Calu3 (cell line): ENCODE results near the gene LIPH. TPM values are rescaled to one million over a fixed set of nuclear protein-coding genes. Genes with fewer than 3 reads are reported as not detected.
"Not testable (repeated sequence)": the region's sequence is repeated elsewhere in the genome, so short reads cannot be mapped to it uniquely, and the experiment has no call there.

ENCODE experiments used
- BruUV-seq: library from RNA; stranded (reverse); fragments of 400-500 nt; replicated peaks from 2 replicates; lab custom pipeline; 2021; lab: Mats Ljungman, UMichigan
- CTCF ChIA-PET: fragments of 300-600 bp; sonication (Branson Sonifier 250); formaldehyde crosslinking; loops from one replicate; lab custom pipeline; 2022; ENCODE audit warnings: antibody characterized with exemption; lab: Charles Lee
- DNase-seq: peaks from one replicate; pipeline ENCODE4 v3.0.0; 2022
- H3K27ac Mint-ChIP-seq: one replicate; pipeline ENCODE4 v1.8.0; 2022; ENCODE audit warnings: mixed read lengths; ENCODE audit not compliant: unreplicated experiment
- H3K27me3 Mint-ChIP-seq: one replicate; pipeline ENCODE4 v1.8.0; 2022; ENCODE audit warnings: mixed read lengths; ENCODE audit not compliant: unreplicated experiment
- H3K36me3 Mint-ChIP-seq: one replicate; pipeline ENCODE4 v1.8.0; 2022; ENCODE audit warnings: mild to moderate bottlenecking, moderate library complexity, mixed read lengths; ENCODE audit not compliant: insufficient read depth, unreplicated experiment
- H3K4me1 Mint-ChIP-seq: one replicate; pipeline ENCODE4 v1.8.0; 2022; ENCODE audit warnings: mild to moderate bottlenecking, low read depth, mixed read lengths; ENCODE audit not compliant: unreplicated experiment
- H3K4me3 Mint-ChIP-seq: one replicate; pipeline ENCODE4 v1.8.0; 2022; ENCODE audit warnings: mild to moderate bottlenecking, low read depth, moderate library complexity, mixed read lengths; ENCODE audit not compliant: unreplicated experiment
- H3K9me3 Mint-ChIP-seq: one replicate; pipeline ENCODE4 v1.8.0; 2022; ENCODE audit warnings: low read depth, mixed read lengths; ENCODE audit not compliant: unreplicated experiment
- intact Hi-C: fragments of 100-400 bp; cut with micrococcal nuclease; formaldehyde crosslinking; loops from one replicate; pipeline ENCODE4 v1.10.0; 2022; ENCODE audit not compliant: unreplicated experiment
- total RNA-seq: library from RNA; stranded (reverse); gene quantifications from 2 replicates; pipeline ENCODE4 v1.2.3, GENCODE V29; 2022
- TF ChIP-seq, protein P1 (sequence below): fragments of 200-600 bp; IDR thresholded peaks from one replicate; pipeline ENCODE4 v1.8.0; 2022; ENCODE audit warnings: antibody characterized with exemption; ENCODE audit not compliant: unreplicated experiment

The LIPH gene
- total RNA-seq, 1 experiment from 2014 or later, result 159 TPM

DNA sequence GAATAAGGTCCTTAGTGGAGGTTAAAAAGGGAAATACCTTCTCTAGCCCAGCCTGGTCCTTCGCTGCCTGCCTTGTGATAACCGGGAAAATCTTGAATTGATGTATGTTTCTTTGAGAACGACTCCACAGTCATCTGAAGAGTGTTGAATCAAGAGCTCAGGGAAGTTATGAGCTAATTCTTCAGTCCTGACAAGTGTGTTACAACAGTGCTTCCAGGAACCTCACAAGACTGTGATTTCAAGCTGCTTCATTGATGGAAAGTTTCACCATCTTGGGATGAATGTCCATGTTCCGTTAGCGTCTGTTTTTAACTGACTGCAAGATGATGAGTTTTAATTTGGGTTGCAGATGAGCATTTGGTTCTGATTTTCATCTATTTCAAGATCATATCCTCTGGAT, 66.0 kb downstream of the LIPH start:
- H3K4me1 Mint-ChIP-seq, result no peaks in the 10 kb centered on the region
- no peak overlapping the region for H3K27ac Mint-ChIP-seq
- no peaks in the 10 kb centered on the region for H3K27me3 Mint-ChIP-seq
- intact Hi-C loops, result no loop called here
- peaks cover 89% of the 10 kb centered on the region for H3K36me3 Mint-ChIP-seq
- CTCF ChIA-PET, result interaction anchor here (0.6 kb wide), 2 partner anchors 9 to 90 kb away, joined by 4 to 10 read pairs; no protein-coding TSS in a partner anchor
- BruUV-seq, result no TSS peak
- TF ChIP-seq, protein P1, sequence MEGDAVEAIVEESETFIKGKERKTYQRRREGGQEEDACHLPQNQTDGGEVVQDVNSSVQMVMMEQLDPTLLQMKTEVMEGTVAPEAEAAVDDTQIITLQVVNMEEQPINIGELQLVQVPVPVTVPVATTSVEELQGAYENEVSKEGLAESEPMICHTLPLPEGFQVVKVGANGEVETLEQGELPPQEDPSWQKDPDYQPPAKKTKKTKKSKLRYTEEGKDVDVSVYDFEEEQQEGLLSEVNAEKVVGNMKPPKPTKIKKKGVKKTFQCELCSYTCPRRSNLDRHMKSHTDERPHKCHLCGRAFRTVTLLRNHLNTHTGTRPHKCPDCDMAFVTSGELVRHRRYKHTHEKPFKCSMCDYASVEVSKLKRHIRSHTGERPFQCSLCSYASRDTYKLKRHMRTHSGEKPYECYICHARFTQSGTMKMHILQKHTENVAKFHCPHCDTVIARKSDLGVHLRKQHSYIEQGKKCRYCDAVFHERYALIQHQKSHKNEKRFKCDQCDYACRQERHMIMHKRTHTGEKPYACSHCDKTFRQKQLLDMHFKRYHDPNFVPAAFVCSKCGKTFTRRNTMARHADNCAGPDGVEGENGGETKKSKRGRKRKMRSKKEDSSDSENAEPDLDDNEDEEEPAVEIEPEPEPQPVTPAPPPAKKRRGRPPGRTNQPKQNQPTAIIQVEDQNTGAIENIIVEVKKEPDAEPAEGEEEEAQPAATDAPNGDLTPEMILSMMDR, result no peak
- no peaks in the 10 kb centered on the region for H3K9me3 Mint-ChIP-seq
- no peak for DNase-seq
- H3K4me3 Mint-ChIP-seq, result no peak overlapping the region

GRCh38 chr3:185484296-185484695, 68.1 kb downstream of the LIPH start:
- intact Hi-C loops, result no loop called here
- TF ChIP-seq, protein P1, result no peak
- Mint-ChIP-seq H3K4me1 (no peaks in the 10 kb centered on the region), H3K9me3 (no peaks in the 10 kb centered on the region), H3K27ac (no peak overlapping the region), H3K27me3 (no peaks in the 10 kb centered on the region), H3K36me3 (peaks cover 83% of the 10 kb centered on the region), H3K4me3 (no peak overlapping the region)
- BruUV-seq, result no TSS peak
- no peak for DNase-seq
- CTCF ChIA-PET, result interaction anchor here (1.0 kb wide), 1 partner anchor 74 kb away, joined by 3 read pairs; no protein-coding TSS in a partner anchor

- TF ChIP-seq, protein P1, result no peak
- Mint-ChIP-seq H3K9me3 (no peaks in the 10 kb centered on the region), H3K4me1 (no peaks in the 10 kb centered on the region), H3K27me3 (no peaks in the 10 kb centered on the region), H3K27ac (no peak overlapping the region), H3K36me3 (peaks cover 82% of the 10 kb centered on the region), H3K4me3 (no peak overlapping the region)
- DNase-seq, result no peak
- CTCF ChIA-PET, result interaction anchor here (0.7 to 1.6 kb wide), 2 partner anchors 20 to 1843 kb away, joined by 3 to 4 read pairs; partner anchors contain the start of gene TMEM41A
- BruUV-seq, result no TSS peak
- intact Hi-C loops, result no loop called here
These were observed 72.9 kb downstream of the LIPH start for GRCh38 chr3:185479373-185479945.

DNA sequence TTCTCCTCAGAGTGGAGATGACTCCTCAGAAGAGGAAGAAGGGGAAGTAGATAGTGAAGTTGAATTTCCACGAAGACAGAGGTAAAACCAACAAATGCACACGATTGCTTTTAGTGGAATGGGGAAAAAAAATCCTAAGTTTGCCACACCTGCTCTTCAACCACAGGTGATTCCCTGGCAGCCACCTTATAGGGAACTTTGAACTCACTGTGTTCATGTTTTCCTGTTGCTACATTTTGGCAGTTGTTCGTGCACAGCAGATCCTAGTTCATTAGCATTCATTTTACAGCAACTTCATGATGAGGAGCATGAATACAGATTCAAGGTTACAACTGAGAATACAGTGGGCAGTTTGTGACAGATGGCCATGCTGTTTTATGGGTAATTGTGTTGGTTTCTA, 75.1 kb downstream of the LIPH start:
- Mint-ChIP-seq H3K27me3 (no peaks in the 10 kb centered on the region), H3K27ac (no peak overlapping the region), H3K36me3 (peaks cover 82% of the 10 kb centered on the region), H3K9me3 (no peaks in the 10 kb centered on the region), H3K4me3 (no peak overlapping the region), H3K4me1 (no peaks in the 10 kb centered on the region)
- DNase-seq, result no peak
- CTCF ChIA-PET, result no interaction called here
- no TSS peak for BruUV-seq
- TF ChIP-seq, protein P1, result no peak
- intact Hi-C loops, result no loop called here

DNA sequence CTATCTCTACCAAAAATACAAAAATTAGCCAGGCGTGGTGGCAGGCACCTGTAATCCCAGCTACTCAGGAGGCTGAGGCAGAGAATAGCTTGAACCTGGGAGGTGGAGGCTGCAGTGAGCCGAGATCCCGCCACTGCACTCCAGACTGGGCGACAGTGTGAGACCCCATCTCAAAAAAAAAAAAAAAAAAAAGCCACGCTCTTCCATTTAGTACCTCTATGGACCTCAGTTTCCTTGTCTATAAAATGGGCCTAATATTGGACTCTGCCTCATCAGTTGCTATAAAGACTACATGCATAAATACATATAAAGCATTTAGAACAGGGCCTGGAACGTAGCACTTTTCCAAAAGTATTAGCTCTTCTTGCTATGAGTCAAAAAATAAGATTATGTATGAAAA, 77.5 kb downstream of the LIPH start:
- H3K4me3 Mint-ChIP-seq, intact Hi-C loops, H3K27ac Mint-ChIP-seq, H3K27me3 Mint-ChIP-seq, H3K4me1 Mint-ChIP-seq, BruUV-seq, DNase-seq, H3K9me3 Mint-ChIP-seq: not testable (repeated sequence)
- H3K36me3 Mint-ChIP-seq, result peaks cover 69% of the 10 kb centered on the region
- CTCF ChIA-PET, result interaction anchor here (0.7 kb wide), 2 partner anchors 22 to 51 kb away, joined by 4 to 5 read pairs; no protein-coding TSS in a partner anchor
